RCC 7860 (cell line): ENCODE results near the gene SP3.
A peak's percentile ranks its signal among the peaks of the same experiment; 100 is the strongest.
"Not testable (repeated sequence)": the region's sequence is repeated elsewhere in the genome, so short reads cannot be mapped to it uniquely, and the experiment has no call there.

Source experiments
- DNase-seq: peaks from one replicate; pipeline ENCODE4 v3.0.0-alpha.2; 2015; ENCODE audit warnings: low spot score
- FAIRE-seq: peaks from 2 replicates; lab custom pipeline; 2012; peaks lifted over from hg19 to GRCh38; lab: Jason Lieb, UNC

SP3 gene

DNA sequence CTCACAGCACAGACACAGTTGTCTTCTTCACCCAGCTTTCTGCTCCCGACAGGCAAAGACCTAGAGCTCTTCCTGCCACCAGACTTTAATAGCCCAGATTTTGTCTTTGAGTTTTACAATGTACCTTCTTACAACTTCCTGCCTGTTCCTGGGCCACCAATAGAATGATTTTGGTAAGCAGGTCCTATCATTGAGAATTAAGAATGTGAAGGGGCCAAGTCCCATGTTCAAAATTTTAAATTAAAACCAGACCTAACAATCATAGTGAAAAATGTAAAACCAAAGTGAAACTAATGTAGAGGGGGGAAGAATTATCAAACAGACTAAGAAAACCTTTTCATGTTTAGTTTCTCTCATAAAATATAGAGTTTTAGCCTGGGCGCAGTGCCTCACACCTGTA is 72.8 kb downstream of the SP3 start:
- FAIRE-seq, result no peak
- no peak for DNase-seq

DNA sequence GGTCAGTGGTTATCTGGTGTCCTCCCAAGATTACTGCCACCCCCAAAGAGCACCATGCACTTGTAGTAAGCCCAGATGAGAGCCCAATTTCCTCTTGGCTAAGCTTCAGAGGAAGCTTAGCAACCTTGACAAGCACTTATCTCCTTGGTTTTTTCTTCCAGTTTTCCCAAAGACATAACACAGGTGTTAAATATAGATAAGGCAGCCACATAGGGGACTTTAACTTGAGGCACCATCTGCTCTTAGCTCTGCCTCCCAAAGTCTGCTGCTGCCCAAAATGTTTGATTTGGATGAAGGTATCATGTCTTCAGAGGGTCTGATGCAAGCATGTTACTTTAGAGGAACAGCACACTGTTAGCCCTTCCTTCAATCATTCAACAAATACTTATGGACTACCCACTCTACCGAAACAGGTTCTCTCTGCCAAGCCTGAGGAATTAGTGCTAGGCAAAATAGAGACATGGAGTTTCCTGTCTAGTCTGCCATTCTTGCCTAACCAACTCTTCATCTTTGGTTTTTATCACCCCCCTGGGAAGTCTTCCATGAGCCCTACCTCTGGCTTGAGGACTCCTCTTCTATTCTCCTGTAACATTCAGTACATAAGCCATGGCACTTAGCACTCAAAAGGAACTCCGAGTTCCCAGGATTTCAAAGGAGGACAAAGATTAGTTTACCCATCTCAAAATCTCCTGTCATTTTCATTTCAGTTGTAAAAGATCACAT is 73.7 kb downstream of the SP3 start:
- FAIRE-seq, result no peak
- no peak for DNase-seq

DNA sequence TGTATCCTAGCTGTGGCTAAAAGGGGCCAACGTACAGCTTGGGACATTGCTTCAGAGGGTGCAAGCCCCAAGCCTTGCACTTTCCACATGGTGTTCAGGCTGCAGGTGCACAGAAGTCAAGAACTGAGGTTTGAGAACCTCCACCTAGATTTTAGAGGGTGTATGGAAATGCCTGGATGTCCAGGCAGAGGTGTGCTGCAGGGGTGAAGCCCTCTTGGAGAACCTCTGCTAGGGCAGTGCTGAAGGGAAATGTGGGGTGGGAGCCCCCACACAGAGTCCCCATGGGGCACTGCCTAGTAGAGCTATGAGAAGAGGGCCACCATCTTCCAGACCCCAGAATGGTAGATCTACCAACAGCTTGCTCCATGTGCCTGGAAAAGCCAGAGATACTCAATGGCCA is 75.7 kb downstream of the SP3 start:
- not testable (repeated sequence) for FAIRE-seq, DNase-seq

DNA sequence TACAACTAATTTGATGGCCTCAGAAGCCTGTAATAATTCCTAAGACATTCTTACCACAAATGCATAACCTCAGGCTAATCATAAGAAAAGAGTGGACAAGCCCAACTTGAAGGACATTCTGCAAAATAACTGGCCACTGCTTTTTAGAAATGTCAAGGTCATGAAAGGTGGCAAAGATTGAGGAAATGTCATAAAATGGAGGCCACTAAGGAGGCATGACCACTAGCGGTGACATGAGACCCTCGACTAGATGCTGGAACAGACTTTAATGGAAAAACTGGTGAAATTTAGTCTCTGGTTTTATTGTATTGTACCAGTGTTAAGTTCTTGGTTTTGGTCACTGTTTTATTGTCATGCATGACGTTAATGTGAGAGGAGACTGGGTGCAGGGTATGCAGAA is 78.6 kb downstream of the SP3 start:
- FAIRE-seq, result no peak

DNA sequence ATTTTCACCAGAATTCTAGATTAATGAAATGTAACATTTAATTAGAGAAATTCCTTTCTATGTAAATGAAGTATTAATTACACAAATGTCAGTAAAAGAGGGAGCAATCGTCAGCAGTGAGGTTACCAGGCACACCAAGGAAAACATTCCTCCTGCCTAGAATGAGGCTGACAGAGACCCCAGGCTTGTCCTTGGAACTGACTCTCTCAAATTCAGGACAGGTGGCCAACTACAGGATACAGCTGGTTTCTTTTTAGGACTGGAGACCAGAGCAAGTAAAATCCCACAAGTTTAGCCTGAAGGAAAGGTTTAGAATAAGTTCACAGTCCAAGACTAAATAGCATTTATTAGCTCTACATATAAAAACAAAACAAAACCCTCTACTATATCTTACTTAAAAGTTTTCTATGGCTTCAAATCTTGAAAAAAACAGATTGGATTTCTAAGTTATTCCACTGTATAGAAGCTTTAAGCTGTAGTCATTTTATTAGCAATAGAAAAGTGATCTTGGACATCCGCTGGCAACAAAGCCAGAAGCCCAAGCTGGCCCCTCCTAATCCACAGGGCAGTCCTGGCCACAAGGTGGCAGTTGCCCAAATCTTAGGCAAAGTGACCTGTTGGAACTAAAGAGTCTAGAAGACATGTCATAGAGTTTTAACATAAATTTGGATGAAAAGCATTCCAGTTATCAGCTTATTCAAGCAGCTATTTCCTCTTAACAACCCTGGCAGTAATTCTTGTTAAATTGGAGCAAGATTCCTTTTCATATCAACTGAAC is 81.0 kb downstream of the SP3 start:
- DNase-seq (no peak), FAIRE-seq (no peak)

More for the DNA sequence above, 78.6 kb downstream of the SP3 start:
- no peak for DNase-seq

DNA sequence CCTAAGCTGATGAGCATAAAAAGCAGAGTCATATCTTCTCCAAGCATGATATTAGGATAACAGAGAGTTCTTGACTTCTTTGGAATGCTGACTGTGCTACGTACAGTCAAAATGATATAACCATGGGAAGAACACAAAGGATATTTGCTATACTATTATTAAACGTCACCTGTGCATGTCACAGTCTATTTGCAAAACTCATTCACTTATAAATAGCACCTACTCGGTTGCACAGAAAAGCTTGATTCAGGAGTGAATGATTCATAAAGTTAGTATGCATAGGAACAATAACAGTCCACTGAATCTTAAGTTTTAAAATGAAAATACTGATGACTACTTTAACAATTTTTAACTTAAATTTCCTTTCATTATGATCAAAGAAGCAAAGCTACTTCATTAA is 83.3 kb downstream of the SP3 start:
- DNase-seq (no peak), FAIRE-seq (peak; percentile 29)

DNA sequence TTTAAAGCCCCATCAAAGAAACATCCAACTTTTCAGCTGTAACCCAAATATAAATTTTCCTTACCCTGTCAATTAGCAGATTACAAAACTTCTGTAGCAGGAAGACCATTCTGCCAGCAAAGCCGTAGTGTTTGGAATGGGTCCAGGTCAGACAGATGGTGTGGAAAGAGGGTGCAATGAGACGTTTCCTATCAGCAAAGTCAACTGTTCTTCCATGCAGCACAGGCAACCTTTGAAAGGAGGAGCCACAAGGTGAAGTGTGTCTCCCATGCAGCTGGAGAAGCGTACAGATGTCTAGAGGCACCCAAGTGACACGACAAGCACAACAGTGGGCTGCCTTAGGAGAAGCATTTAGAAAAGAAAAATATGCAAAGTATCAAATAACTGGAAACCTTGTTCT is 83.7 kb downstream of the SP3 start:
- DNase-seq (no peak), FAIRE-seq (no peak)

DNA sequence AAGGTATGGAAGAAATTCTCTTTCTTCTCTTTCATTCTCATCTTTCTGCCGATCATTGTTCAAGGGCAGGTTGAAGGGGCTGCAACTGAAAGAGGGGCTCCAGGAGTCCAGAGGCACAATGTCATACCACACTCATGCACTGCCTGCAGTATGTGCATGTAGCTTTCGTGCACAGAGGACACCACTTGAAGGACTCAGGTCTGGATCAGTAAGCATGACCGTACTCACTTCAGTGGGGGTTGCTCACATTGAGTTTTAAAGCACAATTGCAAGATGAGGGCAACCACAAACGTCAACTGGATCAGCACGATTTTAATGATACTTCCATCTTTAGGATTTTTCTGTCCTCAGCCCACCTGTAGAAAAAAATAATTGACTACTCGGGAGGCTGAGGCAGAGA is 84.6 kb downstream of the SP3 start:
- DNase-seq (no peak), FAIRE-seq (no peak)

DNA sequence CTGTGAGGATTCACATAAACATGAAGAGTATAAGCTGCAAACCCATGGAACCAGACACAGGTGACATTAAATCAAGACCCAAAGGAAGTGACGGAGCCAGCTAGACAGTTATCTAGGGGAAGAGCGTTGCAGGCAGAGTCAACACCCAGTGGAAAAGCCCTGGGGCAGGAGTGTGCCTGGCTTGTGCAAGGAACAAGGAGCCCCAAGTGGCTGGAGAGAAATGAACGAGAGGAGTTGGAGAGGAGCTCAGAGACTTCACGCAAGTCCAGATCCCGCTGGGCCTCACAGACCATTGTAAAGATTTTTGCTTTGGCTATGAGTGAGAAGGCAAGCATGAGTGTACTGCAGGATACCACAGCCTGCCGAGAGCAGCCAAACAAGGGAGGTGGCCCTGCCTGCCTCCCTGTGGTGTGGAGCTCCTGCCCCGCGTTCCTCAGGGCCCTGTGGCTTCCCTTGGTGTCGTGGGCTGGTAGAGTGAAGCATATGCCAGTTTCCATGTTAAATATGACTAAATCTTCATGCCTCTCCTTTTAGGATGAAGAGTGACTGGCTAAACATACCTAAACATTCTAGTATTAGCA is 88.2 kb downstream of the SP3 start:
- DNase-seq (no peak), FAIRE-seq (no peak)

DNA sequence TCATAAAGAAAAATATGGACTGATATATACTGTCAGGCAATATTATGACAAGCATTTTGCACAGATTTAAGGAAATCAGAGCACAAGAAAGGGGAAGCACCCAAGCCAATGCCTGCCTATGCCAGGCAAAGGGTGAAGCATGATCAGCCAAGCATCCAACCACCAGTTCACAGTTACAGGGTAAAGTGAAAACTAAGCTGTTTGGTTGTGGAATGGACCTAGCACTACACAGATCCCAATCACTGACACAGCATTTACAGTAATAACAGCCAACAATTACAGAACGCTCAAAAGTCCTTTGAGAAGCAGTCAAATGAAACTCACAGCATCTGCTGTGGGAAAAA is 90.3 kb downstream of the SP3 start:
- FAIRE-seq (peak; percentile 98), DNase-seq (peak; percentile 81)

DNA sequence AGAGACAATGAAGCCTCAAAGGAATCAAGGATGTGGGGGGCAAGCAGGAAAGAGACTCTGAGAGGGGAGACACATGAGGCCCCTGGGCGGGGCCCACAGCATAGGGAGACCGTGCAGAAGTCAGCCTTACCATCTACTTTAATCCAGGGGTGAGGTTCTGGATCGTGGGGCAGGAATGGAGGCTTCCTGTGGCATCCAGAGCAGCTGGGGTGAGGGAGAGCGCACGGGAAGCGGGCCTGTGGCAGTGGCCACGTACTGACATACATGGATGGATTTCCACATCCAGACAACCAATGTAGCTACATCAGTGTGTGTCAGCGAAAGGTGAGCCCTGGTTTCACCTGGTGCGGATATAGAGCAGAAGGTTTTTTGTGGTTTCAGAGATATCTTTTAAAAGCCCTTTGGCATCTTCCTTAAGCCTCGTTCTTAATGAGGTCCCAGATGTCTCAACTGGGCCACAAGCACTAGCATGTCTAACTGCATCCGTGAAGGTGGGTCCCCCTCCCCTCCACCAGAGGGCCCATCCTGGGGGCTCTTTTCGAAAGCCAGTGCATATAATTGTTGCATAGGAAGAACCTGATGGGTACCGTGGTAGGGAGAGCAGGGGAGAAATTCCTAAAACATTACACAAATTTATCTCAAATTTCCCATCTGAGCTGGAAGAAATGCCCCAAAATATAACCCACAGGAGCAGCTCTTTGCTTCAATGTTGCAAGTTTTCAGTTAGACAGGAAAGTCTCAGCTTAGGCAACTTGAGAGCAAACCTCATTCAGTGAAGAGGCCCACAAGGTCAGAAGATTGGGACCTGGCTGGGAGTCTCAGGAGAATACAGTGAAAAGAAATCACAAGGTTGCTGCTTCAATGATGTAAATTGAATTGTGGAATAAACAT is 90.9 kb downstream of the SP3 start:
- FAIRE-seq (no peak), DNase-seq (no peak)

DNA sequence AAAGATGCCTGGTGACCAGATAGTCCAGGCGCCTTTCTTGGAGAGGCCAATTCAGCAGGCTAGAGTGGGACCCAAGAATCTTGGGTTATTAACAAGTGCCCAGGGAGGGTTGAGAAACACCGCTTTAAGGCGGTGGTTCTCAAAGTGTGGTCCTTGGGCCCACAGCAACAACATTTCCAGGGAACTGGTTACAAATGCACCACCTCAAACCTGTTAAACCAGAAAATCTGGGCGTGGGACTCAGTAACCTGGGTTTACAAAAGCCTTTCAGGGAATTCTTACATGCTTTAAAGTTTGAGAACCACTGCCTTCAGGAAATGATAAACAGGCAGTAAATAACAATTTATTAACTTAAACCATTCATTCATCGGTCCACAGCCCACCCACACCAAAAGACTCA is 92.5 kb downstream of the SP3 start:
- no peak for FAIRE-seq

DNA sequence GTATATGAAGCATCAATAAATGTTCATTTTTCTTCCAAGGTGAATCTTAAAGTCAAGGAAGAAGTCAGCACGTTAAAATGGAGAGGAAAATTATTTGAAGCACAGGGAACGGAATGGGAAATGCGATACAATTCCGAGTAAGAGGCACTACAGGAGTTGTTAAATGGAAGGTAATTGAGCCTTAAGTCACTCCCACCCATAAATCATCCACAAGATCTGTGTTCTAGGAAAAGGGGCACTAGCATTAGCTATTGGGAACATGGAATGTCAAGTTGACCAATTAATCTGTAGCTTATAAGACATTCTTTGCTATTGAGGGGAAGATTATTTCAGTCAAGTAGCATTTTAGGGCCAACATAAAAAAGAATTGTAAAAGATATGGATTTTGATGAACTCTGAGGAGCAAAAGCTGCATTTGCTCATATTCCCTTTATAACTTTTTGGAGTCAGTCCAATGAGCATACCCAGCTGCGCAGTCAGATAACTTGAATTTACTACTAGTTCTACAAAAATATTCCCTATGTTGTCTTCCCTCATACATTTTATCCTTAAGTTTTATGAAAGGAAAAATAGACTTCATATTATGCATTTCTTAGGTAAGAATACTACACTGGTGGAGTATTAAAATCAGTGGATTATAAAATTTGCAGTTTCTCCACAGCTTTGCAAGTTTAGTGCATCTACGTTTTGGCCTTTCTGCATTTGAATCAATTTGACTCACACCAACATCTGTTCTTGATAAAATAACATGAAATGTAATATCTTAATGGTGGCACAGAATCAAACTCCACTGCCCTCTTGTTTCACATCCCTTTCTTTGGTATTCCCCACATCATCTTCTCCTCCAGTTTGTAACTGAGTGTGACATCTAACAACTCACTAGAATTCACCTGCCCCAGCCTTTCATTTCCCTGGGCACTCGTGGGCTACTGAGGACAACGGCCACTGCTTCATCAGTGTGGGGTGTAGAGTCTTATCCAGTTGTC is 95.6 kb downstream of the SP3 start:
- DNase-seq (no peak), FAIRE-seq (no peak)

More for the DNA sequence above, 92.5 kb downstream of the SP3 start:
- DNase-seq, result no peak

DNA sequence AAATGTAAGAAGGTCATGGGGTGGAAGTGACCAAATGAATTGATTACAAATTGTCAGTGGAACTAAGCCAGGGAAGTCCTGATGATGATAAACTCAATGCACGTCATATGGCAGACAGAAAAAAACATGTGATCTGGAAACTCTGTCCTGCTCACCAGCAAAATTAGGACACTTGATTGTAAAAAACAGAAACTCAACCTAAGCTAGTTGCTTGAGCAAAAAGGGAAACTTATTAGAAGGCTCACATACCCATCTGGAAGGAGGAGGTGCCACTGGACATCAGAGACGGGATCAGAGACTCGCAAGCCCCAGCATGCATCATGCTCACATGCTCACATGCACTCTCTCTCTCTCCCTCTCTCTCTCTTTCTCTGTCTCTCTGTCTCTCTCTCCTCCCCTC is 96.8 kb downstream of the SP3 start:
- FAIRE-seq (no peak), DNase-seq (no peak)

DNA sequence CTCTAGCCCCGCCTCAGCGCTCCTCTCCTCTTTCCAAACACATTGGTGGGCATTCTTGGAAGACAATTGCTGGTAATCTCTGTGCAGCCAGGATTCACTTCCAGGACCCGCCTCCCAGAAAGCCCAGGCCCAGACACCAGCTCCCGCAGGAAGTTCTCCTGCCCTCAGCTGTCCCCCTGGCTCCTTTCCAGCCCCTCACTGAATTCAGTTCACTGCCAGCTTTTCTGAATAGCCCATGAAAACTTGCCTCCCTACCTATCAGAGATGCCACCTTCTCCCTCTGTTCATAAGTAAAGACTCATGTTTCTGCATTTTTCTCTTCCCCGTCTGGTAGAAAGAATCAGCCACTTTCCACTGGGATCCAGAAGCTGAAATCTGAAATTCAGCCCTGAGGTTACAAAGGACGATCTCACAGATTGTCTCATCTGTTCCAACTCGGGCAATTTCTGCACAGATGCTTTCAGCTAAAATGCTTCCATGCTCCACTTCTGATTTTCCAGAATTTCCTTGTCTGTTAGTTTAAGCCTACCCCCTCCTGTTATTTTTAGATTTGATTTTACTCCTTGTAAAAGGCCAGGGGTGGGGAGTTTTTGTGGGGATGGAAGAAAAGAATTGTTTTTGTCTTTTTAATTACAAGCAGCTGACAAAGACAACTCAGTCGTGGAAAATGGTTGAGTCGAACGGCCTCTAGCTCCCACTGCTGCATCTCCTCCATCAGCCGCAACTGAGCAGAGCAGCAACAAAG is 98.1 kb downstream of the SP3 start:
- no peak for FAIRE-seq
- DNase-seq, result no peak

DNA sequence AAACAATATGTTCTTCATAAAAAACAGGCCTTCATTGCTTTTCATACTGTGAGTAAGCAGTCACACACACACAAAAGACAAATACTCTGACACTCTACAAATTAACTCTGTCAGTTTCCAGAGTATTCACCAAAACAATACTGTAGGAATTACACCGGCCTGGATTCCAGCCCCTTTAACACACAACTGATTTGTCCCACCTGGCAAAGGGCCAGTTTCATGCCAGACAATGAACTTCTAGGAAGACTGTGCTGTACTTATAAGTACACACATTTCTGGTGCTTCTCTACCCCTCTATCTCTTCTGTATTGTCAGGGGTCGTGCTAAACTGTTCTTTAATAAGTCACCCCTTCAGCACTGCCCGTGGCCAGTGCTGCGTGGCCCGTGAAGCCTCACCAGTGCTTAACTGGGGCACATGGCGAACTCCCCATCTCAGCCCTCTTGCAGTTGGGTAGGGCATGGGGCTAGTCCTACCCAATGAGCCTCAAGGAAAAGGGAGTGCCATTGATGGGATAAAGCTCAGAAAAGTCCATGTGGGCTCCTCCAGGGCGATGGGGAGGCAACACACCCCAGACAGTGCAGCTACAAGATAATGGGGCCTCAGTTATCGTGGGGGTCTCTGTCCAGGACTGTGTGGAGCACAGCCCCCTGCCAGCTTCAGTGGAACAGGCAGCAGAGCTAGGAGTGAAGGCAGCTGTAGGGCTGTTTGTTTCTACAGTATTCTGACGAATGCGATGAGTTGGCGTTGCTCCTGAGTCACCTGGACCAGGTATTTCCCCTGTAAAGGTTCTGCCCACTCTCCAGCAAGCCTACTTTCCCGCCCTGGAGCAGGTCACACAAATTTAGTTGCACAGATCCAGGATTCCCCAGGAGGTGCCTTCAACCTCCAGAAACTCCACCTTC is 99.0 kb downstream of the SP3 start:
- no peak for FAIRE-seq

DNA sequence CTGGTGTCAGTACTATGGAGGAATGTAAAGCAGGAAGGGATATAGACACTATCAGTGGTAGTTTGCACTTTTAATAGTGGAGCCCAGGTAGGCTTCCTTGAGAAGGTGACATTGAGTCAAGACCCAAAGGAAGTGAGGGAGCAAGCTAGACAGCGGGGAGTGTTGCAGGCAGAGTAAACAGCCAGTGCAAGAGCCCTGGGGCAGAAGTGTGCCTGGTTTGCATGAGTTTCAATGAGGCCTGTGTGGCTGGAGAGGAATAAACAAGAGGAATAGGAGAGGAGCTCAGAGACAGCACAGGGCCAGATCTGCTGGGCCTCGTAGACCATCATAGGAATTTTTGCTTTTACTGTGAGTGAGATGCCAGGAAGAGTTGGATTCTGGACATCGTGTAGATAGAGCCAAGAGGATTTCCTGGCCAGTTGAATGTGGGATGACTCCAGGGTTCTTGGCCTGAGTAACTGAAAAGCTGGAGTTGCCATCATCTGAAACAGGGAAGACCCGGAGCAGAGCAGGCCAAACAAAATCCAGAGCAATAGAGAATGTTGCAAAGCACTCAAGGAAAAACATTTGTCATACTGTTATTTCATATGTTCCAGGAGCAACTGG is 102.5 kb downstream of the SP3 start:
- FAIRE-seq, result no peak
- no peak for DNase-seq

More for the DNA sequence above, 99.0 kb downstream of the SP3 start:
- DNase-seq, result no peak

DNA sequence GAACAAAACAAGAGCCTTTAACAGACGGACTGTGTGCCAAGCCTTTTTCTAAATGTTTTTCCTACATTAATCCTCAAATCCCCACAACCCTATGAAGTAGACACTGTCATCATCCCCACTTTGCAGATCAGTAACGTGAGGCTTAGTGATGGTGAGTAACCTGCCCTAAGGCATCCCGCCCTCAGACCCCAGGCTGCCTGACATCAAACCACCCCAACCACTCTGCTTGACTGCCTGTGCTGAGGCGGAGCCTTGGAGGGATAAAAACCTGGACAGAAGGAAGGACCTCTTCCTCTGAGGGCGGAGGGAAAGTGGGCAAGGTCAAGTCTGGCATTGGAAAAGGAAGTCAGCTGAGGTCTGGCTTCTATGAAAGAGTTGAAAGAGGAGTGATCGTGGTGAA is 104.6 kb downstream of the SP3 start:
- no peak for FAIRE-seq
- DNase-seq, result no peak
